Right lobe of liver (tissue), 6 donors: Measurements from ENCODE around the gene GABARAPL1. TPM values are rescaled to one million over a fixed set of nuclear protein-coding genes. Genes with fewer than 3 reads are reported as not detected.
A peak's percentile ranks its signal among the peaks of the same experiment; 100 is the strongest.

Source experiments
- ATAC-seq, 4 donors: fragments of 200-7000 bp; cut with Tn5 transposase; one replicate each; pipeline ENCODE4 v1.9.1; 2020; ENCODE audit warnings: mild to moderate bottlenecking in 4 of 4, moderate library complexity in 4 of 4
- DNase-seq, 3 donors: peaks; one replicate each; pipeline ENCODE4 v3.0.0-alpha.2; 2020
- H3K27ac ChIP-seq, 3 donors: fragments of 200-600 bp; one replicate each; pipeline ENCODE4 v1.8.0; 2022
- H3K27me3 ChIP-seq, 2 donors: fragments of 200-600 bp; one replicate each; pipeline ENCODE4 v1.8.0; 2022
- H3K36me3 ChIP-seq, 4 donors: fragments of 200-600 bp; sonication (generic) in 1 of 4; one replicate each; pipeline versions ENCODE4 v1.5.1 to v1.8.0; 2017 to 2022; ENCODE audit warnings: control low read depth in 1 of 4
- H3K4me1 ChIP-seq, 4 donors: fragments of 200-600 bp; sonication (generic) in 1 of 4; one replicate each; pipeline versions ENCODE4 v1.5.1 to v1.8.0; 2017 to 2022; ENCODE audit warnings: control low read depth in 1 of 4
- H3K4me3 ChIP-seq, 3 donors: fragments of 200-600 bp; one replicate each; pipeline ENCODE4 v1.8.0; 2022
- H3K9me3 ChIP-seq, 4 donors: fragments of 200-600 bp; sonication (generic) in 1 of 4; one replicate each; pipeline versions ENCODE4 v1.5.1 to v1.8.0; 2017 to 2022; ENCODE audit warnings: control low read depth in 1 of 4
- CTCF ChIP-seq, 4 donors: fragments of 200-600 bp in 3 of 4; fragments of 450-650 bp in 1 of 4; IDR thresholded peaks; one replicate each; pipeline versions ENCODE4 v1.5.1 to v1.8.0; 2016 to 2022; ENCODE audit warnings: antibody characterized with exemption in 4 of 4, mild to moderate bottlenecking in 2 of 4
- POLR2A ChIP-seq: fragments of 450-650 bp; IDR thresholded peaks from one replicate; pipeline ENCODE4 v1.6.1; 2017; ENCODE audit warnings: antibody characterized with exemption, mild to moderate bottlenecking
- WGBS: methylation state at CpG from one replicate; pipeline ENCODE4 v1.1.6; 2018; ENCODE audit warnings: low coverage, low lambda C conversion rate; ENCODE audit not compliant: insufficient coverage; ENCODE audit errors: missing lambda C conversion rate; 5-methylcytosine and 5-hydroxymethylcytosine counted together
- intact Hi-C, 2 donors: fragments of 100-400 bp; cut with DNase I; formaldehyde crosslinking; loops; one replicate each; pipeline versions ENCODE4 v1.11.2 to v1.14.1; 2022
- long read RNA-seq: library from polyadenylated mRNA; unstranded; transcript quantifications from one replicate; pipeline ENCODE4 v2.0.0, GENCODE V29; 2019
- total RNA-seq, 6 experiments: library from RNA; depleted of rRNA in 2 of 6; stranded (reverse); fragments of >200 nt in 2 of 6; fragmentation: NEBNext Ultra II Directional in 3 of 6; extraction: Animal tissue kit (Norgen Biotek cat#: 25700) in 3 of 6; gene quantifications; one replicate each; pipeline versions ENCODE4 v1.1.0 to v1.2.4, GENCODE V29; 2016 to 2023
- donor health status: DM: no; HTN: yes; CAD: no.
- donor health status: DM: no; HTN: no; CAD: no.
- donor health status: DM: no; HTN: no; CAD: no.
- donor health status: DM: no; HTN: yes; CAD: no.
- donor health status: DM: no; HTN: yes; CAD: no.

GABARAPL1 gene
- 100 to 1,000 TPM in 1 of 6 experiments, 10 to 100 TPM in 5; 59.5 to 123 (median 83.4) TPM for total RNA-seq
- long read RNA-seq, transcript GABARAPL1-201 (4 exons, 1,957 nt) = major isoform, 13 of 16 reads
- long read RNA-seq, partial matches to known transcripts = 1 of 16 reads
- long read RNA-seq, other reads (novel, unspliced or antisense) = 2 of 16 reads

- no peak for TF ChIP-seq CTCF (IDR thresholded peaks at IDR 0.05)
- TF ChIP-seq POLR2A = peak; percentile 63
- Histone ChIP-seq H3K36me3 (peaks cover 0 to 7% (median under 1%) of the 10 kb centered on the region in 4 donors), H3K27me3 (no peaks in the 10 kb centered on the region), H3K4me3 (peak within 1 kb of the TSS; percentile 61 to 78 (median 67)), H3K4me1 (peaks cover 0 to 15% (median 0%) of the 10 kb centered on the region in 4 donors), H3K27ac (peak within 1 kb of the TSS; percentile 97 to 100 (median 100)), H3K9me3 (no peaks in the 10 kb centered on the region)
- WGBS = under 1% methylated on average over 26 of the region's 35 CpGs
- peak; percentile 72 to 85 (median 79) for ATAC-seq
- DNase-seq = peak; percentile 87 to 93 (median 91)
- intact Hi-C loops = no loop called here
Measured at GRCh38 chr12:10212739-10213131, at the start of gene GABARAPL1. Gene GABARAPL1, plus strand, starts transcription at chr12:10212877. Its CDS starts 253 bp downstream, at chr12:10213130.

- no peak for ATAC-seq
- Histone ChIP-seq H3K36me3 (no peaks in the 10 kb centered on the region), H3K4me3 (no peak overlapping the region), H3K27ac (no peak overlapping the region), H3K9me3 (no peaks in the 10 kb centered on the region), H3K4me1 (peaks cover 0 to 3% (median 0%) of the 10 kb centered on the region in 4 donors), H3K27me3 (no peaks in the 10 kb centered on the region)
- TF ChIP-seq POLR2A (no peak), CTCF (IDR thresholded peaks at IDR 0.05) (no peak)
- intact Hi-C loops = no loop called here
- no peak for DNase-seq
- WGBS = 18% methylated on average over 3 of the region's 3 CpGs
Measured at GRCh38 chr12:10163084-10163483, 49.6 kb upstream of the GABARAPL1 start.

- 20% methylated on average over 1 of the region's 1 CpG for WGBS
- no peak for DNase-seq
Measured at GRCh38 chr12:10165421-10165820, 47.3 kb upstream of the GABARAPL1 start.

GRCh38 chr12:10167599-10167998 lies 45.1 kb upstream of the GABARAPL1 start:
- intact Hi-C loops = no loop called here
- peaks cover 0 to 3% (median 0%) of the 10 kb centered on the region in 4 donors for H3K4me1 ChIP-seq
- no peaks in the 10 kb centered on the region for H3K9me3 ChIP-seq
- no peak for DNase-seq
- no peak for TF ChIP-seq POLR2A
- no peak for TF ChIP-seq CTCF (IDR thresholded peaks at IDR 0.05)
- WGBS = 7% methylated on average over 5 of the region's 5 CpGs
- peak; percentile 56 to 87 (median 72) for ATAC-seq
- no peak overlapping the region for H3K27ac ChIP-seq
- no peaks in the 10 kb centered on the region for H3K27me3 ChIP-seq
- H3K4me3 ChIP-seq = no peak overlapping the region
- H3K36me3 ChIP-seq = no peaks in the 10 kb centered on the region

More at GRCh38 chr12:10165421-10165820, 47.3 kb upstream of the GABARAPL1 start:
- Histone ChIP-seq H3K27me3 (no peaks in the 10 kb centered on the region), H3K9me3 (no peaks in the 10 kb centered on the region), H3K4me1 (peaks cover 0 to 3% (median 0%) of the 10 kb centered on the region in 4 donors), H3K4me3 (no peak overlapping the region), H3K27ac (no peak overlapping the region), H3K36me3 (no peaks in the 10 kb centered on the region)
- no peak for ATAC-seq
- intact Hi-C loops = no loop called here
- TF ChIP-seq CTCF (IDR thresholded peaks at IDR 0.05) (no peak), POLR2A (no peak)
